Stimulated activated naive CD8-positive, alpha-beta T cell treated with anti-CD3 and anti-CD28 coated beads, Interleukin-15, amount 100 ng/mL, for 72 hours (primary cell): ENCODE results near the gene RBBP8NL.

Experiments
- ATAC-seq: fragments of 150-1000 bp; cut with Tn5 transposase; 2 replicates; pipeline ENCODE4 v1.10.0; 2021; ENCODE audit warnings: mild to moderate bottlenecking, moderate library complexity
- DNase-seq, 2 donors: peaks; one replicate each; pipeline ENCODE4 v3.0.0; 2021 to 2022
- H3K27ac Mint-ChIP-seq, 2 donors: one replicate each; pipeline ENCODE4 v1.8.0; 2022; ENCODE audit warnings: mild to moderate bottlenecking in 2 of 2, mixed read lengths in 2 of 2, moderate library complexity in 2 of 2
- H3K27me3 Mint-ChIP-seq: one replicate; pipeline ENCODE4 v1.8.0; 2022; ENCODE audit warnings: mixed read lengths
- H3K4me1 Mint-ChIP-seq: one replicate; pipeline ENCODE4 v1.8.0; 2022; ENCODE audit warnings: mild to moderate bottlenecking, mixed read lengths
- H3K4me3 Mint-ChIP-seq, 2 donors: one replicate each; pipeline ENCODE4 v1.8.0; 2022; ENCODE audit warnings: mild to moderate bottlenecking in 2 of 2, mixed read lengths in 2 of 2, moderate library complexity in 1 of 2
- H3K9me3 Mint-ChIP-seq, 2 donors: one replicate each; pipeline ENCODE4 v1.8.0; 2022; ENCODE audit warnings: mixed read lengths in 2 of 2

Gene RBBP8NL

GRCh38 chr20:62466072-62466760 lies 38.9 kb upstream of the RBBP8NL start:
- Mint-ChIP-seq H3K9me3 (no peaks in the 10 kb centered on the region), H3K27ac (no peak overlapping the region), H3K4me3 (no peak overlapping the region), H3K4me1 (no peaks in the 10 kb centered on the region), H3K27me3 (peaks cover 19% of the 10 kb centered on the region)
- no peak for ATAC-seq
- no peak for DNase-seq

- H3K27ac Mint-ChIP-seq: no peak overlapping the region
These were observed 37.7 kb upstream of the RBBP8NL start for GRCh38 chr20:62464990-62465389.

GRCh38 chr20:62464425-62464770 lies 37.1 kb upstream of the RBBP8NL start:
- Mint-ChIP-seq H3K27me3 (peaks cover 12% of the 10 kb centered on the region), H3K4me3 (no peak overlapping the region), H3K27ac (no peak overlapping the region), H3K4me1 (no peaks in the 10 kb centered on the region), H3K9me3 (no peaks in the 10 kb centered on the region)
- ATAC-seq (no peak), DNase-seq (no peak)

More at GRCh38 chr20:62464990-62465389, 37.7 kb upstream of the RBBP8NL start:
- Mint-ChIP-seq H3K4me1 (no peaks in the 10 kb centered on the region), H3K9me3 (no peaks in the 10 kb centered on the region), H3K4me3 (no peak overlapping the region), H3K27me3 (peaks cover 18% of the 10 kb centered on the region)
- ATAC-seq (no peak), DNase-seq (no peak)

- Mint-ChIP-seq H3K27ac (no peak overlapping the region), H3K4me1 (no peaks in the 10 kb centered on the region), H3K9me3 (no peaks in the 10 kb centered on the region), H3K4me3 (no peak overlapping the region), H3K27me3 (peaks cover 9% of the 10 kb centered on the region)
- ATAC-seq (no peak), DNase-seq (no peak)
These were observed 36.5 kb upstream of the RBBP8NL start for GRCh38 chr20:62463651-62464424.

GRCh38 chr20:62462976-62463592 lies 35.7 kb upstream of the RBBP8NL start:
- Mint-ChIP-seq H3K27ac (no peak overlapping the region), H3K4me3 (no peak overlapping the region), H3K27me3 (peaks cover 14% of the 10 kb centered on the region), H3K4me1 (no peaks in the 10 kb centered on the region), H3K9me3 (no peaks in the 10 kb centered on the region)
- DNase-seq (no peak), ATAC-seq (peak; percentile 55)

GRCh38 chr20:62461834-62462233 lies 34.5 kb upstream of the RBBP8NL start:
- Mint-ChIP-seq H3K9me3 (no peaks in the 10 kb centered on the region), H3K4me1 (no peaks in the 10 kb centered on the region), H3K27me3 (peaks cover 24% of the 10 kb centered on the region), H3K27ac (no peak overlapping the region), H3K4me3 (no peak overlapping the region)
- DNase-seq (no peak), ATAC-seq (no peak)

- Mint-ChIP-seq H3K27ac (no peak overlapping the region), H3K4me1 (no peaks in the 10 kb centered on the region), H3K4me3 (no peak overlapping the region), H3K9me3 (no peaks in the 10 kb centered on the region), H3K27me3 (peaks cover 29% of the 10 kb centered on the region)
- ATAC-seq (no peak), DNase-seq (no peak)
These were observed 33.8 kb upstream of the RBBP8NL start for GRCh38 chr20:62461157-62461556.

GRCh38 chr20:62460678-62461077 lies 33.3 kb upstream of the RBBP8NL start:
- no peaks in the 10 kb centered on the region for H3K4me1 Mint-ChIP-seq
- ATAC-seq (no peak), DNase-seq (no peak)
- H3K9me3 Mint-ChIP-seq: no peaks in the 10 kb centered on the region
- H3K4me3 Mint-ChIP-seq: no peak overlapping the region
- H3K27me3 Mint-ChIP-seq: peaks cover 29% of the 10 kb centered on the region
- no peak overlapping the region for H3K27ac Mint-ChIP-seq

- Mint-ChIP-seq H3K4me3 (no peak overlapping the region), H3K9me3 (no peaks in the 10 kb centered on the region), H3K27ac (no peak overlapping the region), H3K4me1 (no peaks in the 10 kb centered on the region), H3K27me3 (peaks cover 41% of the 10 kb centered on the region)
- no peak for ATAC-seq
- no peak for DNase-seq
These were observed 32.1 kb upstream of the RBBP8NL start for GRCh38 chr20:62459488-62459887.

GRCh38 chr20:62458275-62459251 lies 31.2 kb upstream of the RBBP8NL start:
- H3K27ac Mint-ChIP-seq: no peak overlapping the region
- ATAC-seq: no peak
- no peak overlapping the region for H3K4me3 Mint-ChIP-seq

GRCh38 chr20:62457831-62458230 lies 30.5 kb upstream of the RBBP8NL start:
- Mint-ChIP-seq H3K27me3 (peaks cover 58% of the 10 kb centered on the region), H3K9me3 (no peaks in the 10 kb centered on the region), H3K4me1 (no peaks in the 10 kb centered on the region), H3K4me3 (no peak overlapping the region), H3K27ac (peak overlapping the region in 1 of 2 donors; percentile 42)
- ATAC-seq: no peak
- no peak for DNase-seq

More at GRCh38 chr20:62458275-62459251, 31.2 kb upstream of the RBBP8NL start:
- Mint-ChIP-seq H3K27me3 (peaks cover 50% of the 10 kb centered on the region), H3K9me3 (no peaks in the 10 kb centered on the region), H3K4me1 (no peaks in the 10 kb centered on the region)
- no peak for DNase-seq

GRCh38 chr20:62457098-62457497 lies 29.8 kb upstream of the RBBP8NL start:
- no peak overlapping the region for H3K4me3 Mint-ChIP-seq
- ATAC-seq (peak; percentile 9), DNase-seq (no peak)
- no peaks in the 10 kb centered on the region for H3K9me3 Mint-ChIP-seq
- H3K27ac Mint-ChIP-seq: no peak overlapping the region
- no peaks in the 10 kb centered on the region for H3K4me1 Mint-ChIP-seq
- H3K27me3 Mint-ChIP-seq: peaks cover 63% of the 10 kb centered on the region

- no peak overlapping the region for H3K27ac Mint-ChIP-seq
These were observed 28.6 kb upstream of the RBBP8NL start for GRCh38 chr20:62455929-62456328.

GRCh38 chr20:62454904-62455636 lies 27.7 kb upstream of the RBBP8NL start:
- ATAC-seq (no peak), DNase-seq (no peak)
- H3K9me3 Mint-ChIP-seq: no peaks in the 10 kb centered on the region
- peaks cover 54% of the 10 kb centered on the region for H3K27me3 Mint-ChIP-seq
- no peaks in the 10 kb centered on the region for H3K4me1 Mint-ChIP-seq
- H3K4me3 Mint-ChIP-seq: no peak overlapping the region
- no peak overlapping the region for H3K27ac Mint-ChIP-seq

More at GRCh38 chr20:62455929-62456328, 28.6 kb upstream of the RBBP8NL start:
- H3K4me1 Mint-ChIP-seq: no peaks in the 10 kb centered on the region
- H3K27me3 Mint-ChIP-seq: peaks cover 62% of the 10 kb centered on the region
- no peak for ATAC-seq
- DNase-seq: no peak
- no peaks in the 10 kb centered on the region for H3K9me3 Mint-ChIP-seq
- no peak overlapping the region for H3K4me3 Mint-ChIP-seq
